NCI-H1105 treated with DMSO at 0.1 percent for 48 hours (cell line): ENCODE data around the gene TTC33.
A peak's percentile ranks its signal among the peaks of the same experiment; 100 is the strongest.
"Not testable (repeated sequence)": the region's sequence is repeated elsewhere in the genome, so short reads cannot be mapped to it uniquely, and the experiment has no call there.

Source experiments
- DNase-seq: peaks from one replicate; lab custom pipeline; 2025; lab: John Stamatoyannopoulos, UW

Gene TTC33

GRCh38 chr5:40717281-40717680, 38.5 kb downstream of the TTC33 start:
- DNase-seq = no peak

- no peak for DNase-seq
Observed at GRCh38 chr5:40716590-40716989, 39.2 kb downstream of the TTC33 start.

- DNase-seq = no peak
Observed at GRCh38 chr5:40716000-40716399, 39.8 kb downstream of the TTC33 start.

GRCh38 chr5:40714001-40714400, 41.8 kb downstream of the TTC33 start:
- DNase-seq = no peak

- not testable (repeated sequence) for DNase-seq
Observed at GRCh38 chr5:40710575-40710974, 45.2 kb downstream of the TTC33 start.

GRCh38 chr5:40705484-40705883, 50.3 kb downstream of the TTC33 start:
- DNase-seq = not testable (repeated sequence)

- DNase-seq = not testable (repeated sequence)
Observed at GRCh38 chr5:40702027-40702426, 53.7 kb downstream of the TTC33 start.

GRCh38 chr5:40700116-40700782, 55.5 kb downstream of the TTC33 start:
- no peak for DNase-seq

- no peak for DNase-seq
Observed at GRCh38 chr5:40694433-40694832, 61.3 kb downstream of the TTC33 start.

GRCh38 chr5:40691894-40692293, 63.9 kb downstream of the TTC33 start:
- no peak for DNase-seq

GRCh38 chr5:40690267-40690666, 65.5 kb downstream of the TTC33 start:
- DNase-seq = no peak

- no peak for DNase-seq
Observed at GRCh38 chr5:40689438-40689837, 66.3 kb downstream of the TTC33 start.

- DNase-seq = no peak
Observed at GRCh38 chr5:40688996-40689395, 66.8 kb downstream of the TTC33 start.

GRCh38 chr5:40688127-40688761, 67.5 kb downstream of the TTC33 start:
- DNase-seq = peak; percentile 73

- DNase-seq = no peak
Observed at GRCh38 chr5:40687321-40687720, 68.4 kb downstream of the TTC33 start.

- DNase-seq = no peak
Observed at GRCh38 chr5:40685976-40686486, 69.7 kb downstream of the TTC33 start.

- DNase-seq = no peak
Observed at GRCh38 chr5:40685193-40685592, 70.6 kb downstream of the TTC33 start.

GRCh38 chr5:40683305-40683704, 72.5 kb downstream of the TTC33 start:
- no peak for DNase-seq

GRCh38 chr5:40682154-40683017, 73.4 kb downstream of the TTC33 start:
- no peak for DNase-seq

GRCh38 chr5:40681363-40682153, 74.2 kb downstream of the TTC33 start:
- DNase-seq = no peak

GRCh38 chr5:40680741-40681362, 74.9 kb downstream of the TTC33 start:
- DNase-seq = no peak
